GM12892 (cell line): Measurements from ENCODE around the gene SAMD4A.

Source experiments
- POLR2A ChIP-seq: IDR thresholded peaks from 2 replicates; pipeline ENCODE4 v1.6.1; 2011; ENCODE audit warnings: low read depth, low read length, control low read depth
- POLR2AphosphoS5 ChIP-seq: IDR thresholded peaks from 2 replicates; pipeline ENCODE4 v1.6.1; 2011; ENCODE audit warnings: low read depth, low read length, control low read depth
- TAF1 ChIP-seq: IDR thresholded peaks from 2 replicates; pipeline ENCODE4 v1.6.1; 2011; ENCODE audit warnings: low read depth, mild to moderate bottlenecking, control low read depth, low read length, borderline replicate concordance

GRCh38 chr14:54805445-54806322 lies 238.8 kb downstream of the SAMD4A start:
- no peak for TF ChIP-seq POLR2A
- TF ChIP-seq TAF1 = no peak
- TF ChIP-seq POLR2AphosphoS5 = no peak
